ENCODE results near the gene ITIH5.
A peak's percentile ranks its signal among the peaks of the same experiment; 100 is the strongest.

The ITIH5 gene

DNA sequence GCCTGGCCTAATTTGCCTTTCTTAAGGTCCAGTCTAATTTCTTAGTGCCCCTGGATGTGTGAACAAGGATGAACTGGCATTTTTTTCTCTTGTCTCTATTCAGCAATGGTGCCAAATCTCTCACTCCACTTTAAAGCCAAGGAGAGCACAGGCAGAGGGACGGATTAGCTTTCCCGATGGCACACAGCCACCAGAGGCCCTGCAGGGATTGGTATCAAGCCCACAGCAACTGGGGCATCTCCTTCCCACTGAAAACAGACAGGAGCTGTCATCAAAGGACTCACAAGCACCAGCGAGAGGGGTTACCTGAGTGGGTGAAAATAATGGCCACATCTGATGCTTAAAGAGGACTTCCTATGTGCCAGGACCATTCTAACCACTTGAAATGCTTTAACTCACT lies 83.1 kb downstream of the ITIH5 start:
- no peak for DNase-seq (ENCODE audit: low read depth, low spot score)

GRCh38 chr10:7580520-7580919 lies 86.2 kb downstream of the ITIH5 start:
- DNase-seq (ENCODE audit: low read depth, low spot score): no peak

DNA sequence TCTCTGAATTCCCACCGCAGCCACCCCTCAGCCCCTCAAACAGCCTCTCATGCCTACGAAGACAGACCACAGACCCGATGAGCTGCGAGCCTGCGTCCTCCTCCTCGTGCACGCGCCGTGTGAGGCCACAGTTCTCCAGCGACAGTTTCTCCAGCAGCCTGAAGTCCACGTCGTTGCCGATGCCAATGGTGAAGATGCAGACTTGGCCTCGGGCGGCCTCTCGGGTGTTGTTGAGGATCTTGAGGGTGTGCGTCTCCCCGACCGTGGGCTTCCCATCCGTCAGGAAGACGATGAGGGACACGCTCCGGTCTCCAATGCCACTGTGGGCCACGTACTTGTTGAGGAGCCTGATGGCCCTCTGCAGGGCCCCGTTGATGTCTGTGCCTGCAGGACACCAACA lies 87.1 kb downstream of the ITIH5 start:
- DNase-seq (ENCODE audit: low read depth, low spot score): no peak

DNA sequence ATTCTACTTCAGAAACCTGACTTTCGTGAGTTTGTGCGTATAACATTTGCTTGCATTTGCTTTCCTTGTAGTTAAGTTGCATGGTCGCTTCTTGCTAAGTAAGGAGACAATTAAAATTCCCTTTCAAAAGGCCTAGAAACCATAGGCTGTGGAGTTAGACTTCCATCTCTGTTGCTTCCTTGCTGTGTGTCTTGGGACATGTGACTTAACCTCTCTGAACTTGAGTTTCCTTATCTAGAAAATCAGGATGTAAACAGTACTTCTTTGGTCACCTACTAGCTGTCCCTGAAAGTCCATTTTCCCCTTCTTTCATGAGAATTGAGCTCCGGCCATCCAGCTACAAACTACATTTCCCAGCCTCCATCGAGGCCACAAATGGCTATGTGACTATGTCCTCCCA lies 89.2 kb downstream of the ITIH5 start:
- DNase-seq (ENCODE audit: low read depth, low spot score): no peak

DNA sequence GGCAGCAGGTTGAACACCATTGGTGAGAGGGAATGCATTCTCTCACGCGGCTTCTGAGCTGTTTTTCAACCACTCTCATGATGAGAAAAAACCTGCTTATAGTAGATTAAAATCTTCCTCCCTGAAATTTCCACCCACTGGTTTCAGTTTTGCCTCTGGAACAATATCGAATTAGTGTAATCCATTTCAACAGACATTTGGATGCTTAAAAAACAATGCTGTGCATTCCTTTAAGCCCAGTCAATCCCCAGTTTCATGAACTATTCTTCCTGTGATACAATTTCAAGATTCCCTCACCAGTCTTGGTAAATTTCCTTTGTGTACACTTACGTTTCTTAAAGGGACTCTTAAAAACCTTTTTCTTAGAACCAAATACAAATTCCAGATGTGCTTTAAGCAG lies 89.6 kb downstream of the ITIH5 start:
- no peak for DNase-seq (ENCODE audit: low read depth, low spot score)

DNA sequence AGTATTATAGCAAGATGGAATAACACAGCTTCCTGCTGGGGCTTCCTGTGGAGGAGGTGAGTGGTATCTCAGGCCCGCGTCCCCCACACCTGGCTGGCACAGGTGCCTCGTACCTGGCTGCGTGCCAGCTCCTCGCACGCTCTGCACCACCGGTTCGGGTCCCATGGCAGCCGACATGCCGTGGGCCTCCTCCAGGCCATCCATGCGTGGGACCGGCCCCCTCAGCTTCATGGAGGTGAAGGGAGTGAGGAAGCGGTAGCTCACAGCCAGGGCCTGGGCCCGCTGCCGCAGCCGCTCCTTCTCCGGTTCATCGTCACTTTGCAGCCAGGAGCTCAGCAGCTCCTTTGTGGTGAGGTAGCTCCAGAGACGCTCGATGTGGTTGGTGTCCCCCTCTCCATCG lies 90.4 kb downstream of the ITIH5 start:
- DNase-seq (ENCODE audit: low read depth, low spot score): no peak

- no peak for DNase-seq (ENCODE audit: low read depth, low spot score)
These were observed 94.4 kb downstream of the ITIH5 start for GRCh38 chr10:7572391-7572790.

DNA sequence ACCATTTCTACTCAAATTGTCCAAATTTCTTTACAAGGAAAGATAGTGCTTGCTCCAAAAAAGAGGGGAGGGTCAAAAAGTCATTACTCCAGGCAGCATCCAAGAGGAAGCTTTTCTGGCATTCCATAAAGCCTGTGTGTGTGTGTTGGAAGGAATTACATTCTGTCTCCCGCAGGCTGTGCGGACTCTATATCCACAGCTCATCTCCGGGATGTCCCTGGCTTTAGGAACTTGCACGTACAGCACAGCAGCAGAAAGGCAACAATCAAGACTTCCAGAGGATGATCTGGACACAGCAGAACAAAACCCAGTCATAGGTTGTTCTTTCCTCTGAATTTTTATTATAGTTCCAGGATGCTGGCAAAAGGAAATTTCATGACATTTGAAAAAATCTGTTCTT lies 94.8 kb downstream of the ITIH5 start:
- DNase-seq (ENCODE audit: low read depth, low spot score): no peak

DNA sequence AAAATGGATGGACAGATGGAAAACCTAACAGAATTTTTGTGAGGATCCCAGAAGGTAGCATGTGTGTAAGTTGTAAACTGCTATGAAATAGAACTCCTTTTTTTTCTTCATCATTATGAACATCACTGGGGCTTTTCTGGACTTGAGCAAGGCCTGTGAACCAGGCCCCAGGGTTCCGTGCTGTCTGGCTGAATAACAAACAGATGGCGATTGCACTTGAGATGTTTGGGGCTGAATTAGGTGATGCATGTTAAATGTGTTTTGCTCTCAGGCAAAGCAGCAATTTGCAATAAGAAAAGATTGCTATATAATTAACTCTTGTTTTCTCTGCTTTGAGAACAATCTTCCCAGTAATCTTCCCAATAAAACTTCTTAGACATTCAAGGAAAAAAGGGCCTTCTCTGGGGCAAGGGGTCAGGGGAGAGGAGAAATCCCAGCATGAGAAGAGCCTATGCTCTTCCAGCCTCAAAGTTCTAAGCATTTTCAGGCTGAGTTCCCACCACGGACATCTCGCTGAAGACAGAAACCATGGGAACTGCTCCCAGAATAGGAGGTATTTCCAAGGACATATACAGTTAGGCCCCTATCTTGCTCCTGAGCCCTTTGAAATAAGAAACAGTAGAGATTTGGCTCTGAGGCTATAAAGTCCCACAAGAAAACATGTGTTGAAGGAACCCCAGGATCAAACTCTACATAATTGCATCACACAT lies 98.7 kb downstream of the ITIH5 start:
- DNase-seq (ENCODE audit: low read depth, low spot score): no peak

- no peak for DNase-seq (ENCODE audit: low read depth, low spot score)
These were observed 99.9 kb downstream of the ITIH5 start for GRCh38 chr10:7566891-7567290.

GRCh38 chr10:7565871-7566270 lies 100.9 kb downstream of the ITIH5 start:
- no peak for DNase-seq (ENCODE audit: low read depth, low spot score)

DNA sequence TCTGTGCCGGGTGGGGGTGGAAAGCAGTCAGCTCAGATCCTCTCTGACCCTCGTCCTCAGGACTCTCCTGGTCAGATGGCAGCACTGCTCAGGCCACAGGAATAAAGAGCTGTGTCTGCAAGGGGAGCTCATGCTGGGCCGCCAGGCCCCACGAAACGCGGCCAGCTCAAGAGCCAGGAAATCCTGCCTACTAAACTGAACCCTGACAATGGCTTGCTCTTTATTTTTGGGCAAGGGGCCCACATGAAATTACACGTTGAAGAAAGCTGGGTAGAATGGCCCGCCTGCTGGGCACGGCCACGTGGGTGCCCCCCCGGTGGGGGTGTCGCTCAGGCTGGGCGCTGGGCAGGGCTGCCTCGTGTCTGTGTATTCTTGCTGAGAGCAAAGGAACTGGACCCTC lies 103.0 kb downstream of the ITIH5 start:
- no peak for DNase-seq (ENCODE audit: low read depth, low spot score)

DNA sequence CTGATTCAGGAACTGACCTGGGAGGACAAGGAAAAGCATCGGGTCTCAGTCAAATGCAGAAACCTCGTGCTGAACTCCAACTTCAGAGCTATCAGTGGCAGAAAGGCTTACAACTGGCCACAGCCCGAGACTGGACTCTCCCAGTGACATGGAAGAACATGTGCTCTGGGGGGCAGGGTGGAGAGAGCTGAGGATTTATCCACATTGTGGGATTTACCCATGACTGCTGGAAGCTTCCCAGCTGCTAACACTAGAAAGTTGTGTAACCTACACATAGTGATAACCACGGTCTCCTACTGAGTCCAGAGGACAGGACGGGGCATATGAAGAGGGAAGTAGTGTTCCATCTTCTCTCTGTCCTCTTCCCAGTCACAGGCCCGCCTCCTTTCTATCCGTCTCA lies 103.4 kb downstream of the ITIH5 start:
- DNase-seq (ENCODE audit: low read depth, low spot score): peak; percentile 13

DNA sequence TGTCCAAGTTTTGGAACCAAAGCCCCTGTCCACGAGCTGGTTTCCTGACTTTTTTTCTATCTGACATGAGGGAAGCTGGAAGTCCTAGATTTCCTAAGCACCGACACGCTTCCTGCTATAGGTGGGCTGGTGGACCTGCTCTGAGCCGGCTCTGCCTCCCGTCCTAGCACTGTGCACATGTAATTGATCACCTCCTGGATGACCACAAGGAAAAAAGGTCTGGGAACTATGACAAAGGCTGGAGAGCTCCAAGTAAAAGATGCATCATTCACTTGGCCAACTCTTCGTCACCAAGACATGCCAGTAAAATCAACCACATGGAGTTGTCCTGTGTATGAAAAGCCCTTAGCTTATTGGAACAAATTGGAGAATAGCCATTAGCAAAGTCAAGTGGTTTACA lies 104.8 kb downstream of the ITIH5 start:
- DNase-seq (ENCODE audit: low read depth, low spot score): no peak

GRCh38 chr10:7561216-7561893 lies 105.4 kb downstream of the ITIH5 start:
- DNase-seq (ENCODE audit: low read depth, low spot score): peak; percentile 65

- DNase-seq (ENCODE audit: low read depth, low spot score): no peak
These were observed 106.2 kb downstream of the ITIH5 start for GRCh38 chr10:7560519-7560918.

- peak; percentile 13 for DNase-seq (ENCODE audit: low read depth, low spot score)
These were observed 107.4 kb downstream of the ITIH5 start for GRCh38 chr10:7559386-7559785.

DNA sequence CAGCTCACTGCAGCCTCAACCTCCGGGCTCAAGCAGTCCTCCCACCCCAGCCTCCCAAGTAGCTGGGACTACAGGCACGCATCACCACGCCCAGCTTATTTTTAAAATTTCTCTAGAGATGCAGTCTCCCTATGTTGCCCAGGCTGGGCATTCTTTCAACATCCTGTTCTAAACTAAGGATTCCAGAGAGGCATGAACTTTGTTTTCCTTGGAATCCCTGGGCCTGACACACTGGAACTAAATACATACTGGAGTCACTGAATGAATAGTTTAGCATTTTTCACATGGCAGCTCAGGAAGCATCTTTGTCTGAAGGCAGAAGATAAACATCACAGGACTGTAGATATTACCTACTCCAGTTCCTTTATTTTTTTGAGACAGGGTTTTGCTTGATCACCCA lies 108.7 kb downstream of the ITIH5 start:
- DNase-seq (ENCODE audit: low read depth, low spot score): peak; percentile 22

GRCh38 chr10:7553531-7553930 lies 113.2 kb downstream of the ITIH5 start:
- DNase-seq (ENCODE audit: low read depth, low spot score): no peak

DNA sequence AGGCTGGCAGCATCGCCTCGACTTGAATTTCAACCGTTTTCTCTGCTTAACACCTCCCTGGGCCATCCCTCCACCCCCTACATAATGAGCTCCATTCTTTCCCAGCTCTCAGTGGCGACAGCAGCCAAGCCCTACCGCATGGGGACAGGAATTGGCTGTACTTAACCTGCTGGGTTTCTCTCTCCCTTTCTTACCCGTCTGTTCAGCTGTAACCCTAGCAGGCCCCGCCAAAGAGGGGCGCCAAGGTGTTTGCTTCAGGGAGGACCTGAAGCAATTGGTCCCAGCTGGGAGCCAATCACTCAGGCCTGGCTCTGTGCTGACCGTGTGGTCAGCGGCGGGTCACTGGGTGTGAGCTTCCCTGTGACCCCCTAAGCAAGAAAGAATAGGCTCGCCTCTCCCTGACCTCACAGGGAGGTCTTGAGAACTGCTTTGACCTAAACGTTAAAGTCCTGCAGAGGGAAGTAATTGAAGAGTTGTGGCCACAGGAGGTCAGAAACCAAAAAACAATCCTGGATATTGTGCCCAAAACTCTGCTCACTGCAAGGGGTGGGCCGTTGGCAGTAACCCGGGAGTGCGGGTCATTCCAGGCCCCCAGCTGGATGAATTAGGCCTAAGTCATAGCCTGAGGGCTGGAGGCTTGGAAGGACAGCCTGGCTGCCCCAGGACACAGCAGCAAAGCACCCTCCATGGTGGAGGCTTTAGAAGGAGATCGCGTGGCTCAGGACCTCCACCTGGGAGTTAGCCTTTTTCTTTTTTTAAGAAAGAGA lies 114.6 kb downstream of the ITIH5 start:
- peak; percentile 14 for DNase-seq (ENCODE audit: low read depth, low spot score)

GRCh38 chr10:7551289-7551688 lies 115.5 kb downstream of the ITIH5 start:
- DNase-seq (ENCODE audit: low read depth, low spot score): no peak

DNA sequence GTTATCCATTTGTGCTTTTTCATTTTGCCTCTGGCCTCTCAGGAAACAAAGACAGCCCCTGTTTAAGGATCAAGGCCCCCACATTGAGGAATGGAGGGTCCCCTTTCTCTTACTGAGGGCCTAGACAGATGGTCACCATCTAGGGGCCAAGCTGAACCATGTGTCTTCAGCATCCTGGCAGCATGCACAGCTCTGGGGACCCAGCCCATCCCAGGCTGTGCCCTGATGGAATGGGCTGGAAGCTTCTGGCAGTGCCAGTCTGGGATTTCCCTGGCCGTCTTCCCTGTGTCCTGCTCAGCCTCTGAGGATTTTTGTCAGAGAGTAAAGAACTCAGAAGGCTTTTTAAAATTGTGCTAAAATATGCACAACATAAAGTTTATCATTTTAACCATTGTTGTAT lies 116.8 kb downstream of the ITIH5 start:
- DNase-seq (ENCODE audit: low read depth, low spot score): no peak

- no peak for DNase-seq (ENCODE audit: low read depth, low spot score)
These were observed 118.9 kb downstream of the ITIH5 start for GRCh38 chr10:7547829-7548228.
